Measurements from ENCODE around the gene RPL32. TPM values are rescaled to one million over a fixed set of nuclear protein-coding genes. Genes with fewer than 3 reads are reported as not detected.
A peak's percentile ranks its signal among the peaks of the same experiment; 100 is the strongest.

RPL32 gene
- total RNA-seq, 1 donor from 2014 or later: 414 TPM

GRCh38 chr3:12833222-12834161, 7.9 kb downstream of the RPL32 start:
- DNase-seq (ENCODE audit: low spot score) (no peak), ATAC-seq (no peak)

- no peak for ATAC-seq
- DNase-seq (ENCODE audit: low spot score): no peak
Measured at GRCh38 chr3:12832350-12833221, 8.8 kb downstream of the RPL32 start.

GRCh38 chr3:12831301-12831866, 10.0 kb downstream of the RPL32 start:
- DNase-seq (ENCODE audit: low spot score) (no peak), ATAC-seq (peak; percentile 24)

- DNase-seq (ENCODE audit: low spot score) (no peak), ATAC-seq (no peak)
Measured at GRCh38 chr3:12830785-12831156, 10.6 kb downstream of the RPL32 start.

DNA sequence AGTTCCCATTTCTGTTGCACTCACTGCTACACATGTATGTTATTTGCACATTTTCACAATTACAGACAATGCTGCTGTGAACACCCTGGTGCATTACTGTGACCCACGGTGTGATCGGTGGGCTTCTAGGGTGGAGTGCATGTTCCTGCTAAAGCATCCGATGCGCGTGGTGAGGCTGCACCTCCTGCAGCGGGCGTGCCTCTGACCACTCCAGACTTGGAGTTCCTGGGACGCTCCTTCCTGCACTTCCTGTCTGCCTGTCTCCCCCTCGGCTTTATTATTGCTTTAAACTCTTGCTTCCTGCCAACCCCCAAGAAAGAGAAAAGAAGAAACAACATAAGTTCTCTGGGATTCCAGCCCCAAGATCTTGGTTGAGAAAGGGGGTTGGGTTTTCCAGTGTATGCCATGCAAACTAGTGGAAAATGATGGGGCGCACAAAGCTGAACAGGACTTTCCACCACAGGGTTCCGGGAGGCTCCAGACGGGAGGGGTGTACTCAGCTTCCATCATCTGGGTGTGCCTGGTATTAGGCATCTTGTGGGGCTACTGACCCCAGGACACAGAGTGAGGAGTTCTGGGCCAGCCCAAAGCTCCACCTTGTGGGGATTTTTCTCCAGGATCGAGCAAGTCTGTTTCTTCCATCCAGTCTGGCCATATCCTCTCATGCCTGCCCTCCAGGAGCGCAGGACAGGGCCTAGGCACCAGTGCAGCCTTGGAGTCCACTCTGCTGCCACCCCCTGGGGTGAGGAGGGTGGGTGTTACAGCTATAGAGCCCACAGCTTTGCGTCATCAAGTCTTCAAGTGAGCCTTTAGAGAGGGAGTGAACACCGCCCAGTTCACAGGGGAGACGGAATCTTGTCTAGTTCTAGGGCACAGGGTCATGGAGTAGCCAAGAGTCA, 11.2 kb downstream of the RPL32 start:
- peak; percentile 45 for ATAC-seq
- no peak for DNase-seq (ENCODE audit: low spot score)

- DNase-seq (ENCODE audit: low spot score): no peak
- ATAC-seq: no peak
Measured at GRCh38 chr3:12829404-12829803, 12.0 kb downstream of the RPL32 start.

DNA sequence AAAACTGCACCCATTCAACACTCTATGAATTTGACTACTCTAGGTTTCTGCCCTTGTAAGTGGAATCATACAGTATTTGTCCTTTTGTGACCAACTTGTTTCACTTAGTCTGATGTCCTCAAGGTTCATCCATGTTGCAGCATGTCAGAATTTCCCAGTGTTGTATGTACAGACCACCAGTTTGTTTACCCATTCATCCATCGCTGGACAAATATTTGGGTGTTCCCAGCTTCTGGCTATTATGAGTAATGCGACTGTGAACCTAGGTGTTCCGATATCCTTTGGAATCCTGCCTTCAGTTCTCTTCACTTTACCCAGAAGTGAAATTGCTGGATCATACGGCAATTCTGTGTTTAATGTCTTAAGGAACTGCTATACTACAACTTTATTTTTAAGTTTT, 12.6 kb downstream of the RPL32 start:
- no peak for DNase-seq (ENCODE audit: low spot score)

GRCh38 chr3:12825156-12825555, 16.2 kb downstream of the RPL32 start:
- DNase-seq (ENCODE audit: low spot score) (no peak), ATAC-seq (no peak)

More for the DNA sequence above, 12.6 kb downstream of the RPL32 start:
- ATAC-seq: no peak

GRCh38 chr3:12824299-12824698, 17.1 kb downstream of the RPL32 start:
- ATAC-seq (no peak), DNase-seq (ENCODE audit: low spot score) (no peak)

DNA sequence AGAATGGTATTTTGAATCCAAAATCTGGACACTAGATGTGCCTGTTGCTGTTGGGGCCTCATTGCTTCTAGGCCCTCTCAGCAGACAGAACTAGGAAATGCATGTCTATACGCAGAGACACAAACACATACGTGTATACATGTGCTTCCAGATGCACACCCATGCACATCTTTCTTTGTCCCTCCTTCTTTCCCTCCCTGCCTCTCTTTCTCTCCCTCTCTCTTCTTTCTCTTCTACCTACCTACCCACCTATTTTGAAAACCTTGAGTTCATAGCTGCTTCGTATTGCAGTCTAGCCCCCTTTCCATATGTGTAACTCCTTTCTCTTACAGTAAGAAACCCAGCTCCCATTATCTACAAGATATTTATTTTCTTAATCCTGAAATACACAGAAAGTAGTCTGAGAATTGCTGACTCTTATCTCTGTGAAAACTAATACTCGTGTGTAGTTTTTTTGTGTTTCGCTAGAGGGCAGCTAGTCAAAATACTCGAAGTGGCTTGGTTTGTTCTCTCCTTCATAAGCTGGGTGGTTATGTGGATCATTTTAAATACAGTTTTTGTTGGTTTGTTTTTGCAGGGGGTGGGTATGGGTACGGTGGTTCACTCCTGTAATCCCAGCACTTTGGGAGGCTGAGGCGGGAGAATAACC, 18.5 kb downstream of the RPL32 start:
- ATAC-seq: peak; percentile 76
- no peak for DNase-seq (ENCODE audit: low spot score)

GRCh38 chr3:12818773-12819172, 22.6 kb downstream of the RPL32 start:
- DNase-seq (ENCODE audit: low spot score) (no peak), ATAC-seq (no peak)

DNA sequence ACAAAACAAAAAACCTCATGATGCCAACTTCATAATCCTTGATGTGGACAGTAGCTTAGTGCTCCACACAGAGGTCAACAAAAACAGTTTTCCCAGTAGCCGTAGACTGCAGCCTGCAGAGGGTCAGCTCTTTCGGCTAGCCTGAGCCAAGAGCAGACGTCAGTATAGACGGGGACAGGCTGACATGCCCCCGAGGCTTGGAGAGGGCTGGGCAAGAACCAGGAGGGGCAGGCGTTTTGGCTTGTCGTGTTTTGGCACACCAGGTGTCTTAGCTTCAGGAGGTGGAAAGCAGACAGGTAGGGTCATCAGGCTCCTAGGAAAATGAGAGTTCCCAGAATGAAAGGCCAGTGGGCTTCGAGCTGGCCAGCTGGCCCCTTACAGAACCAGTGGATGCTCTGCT, 23.1 kb downstream of the RPL32 start:
- ATAC-seq (no peak), DNase-seq (ENCODE audit: low spot score) (no peak)

- ATAC-seq: no peak
- DNase-seq (ENCODE audit: low spot score): no peak
Measured at GRCh38 chr3:12817343-12817710, 24.0 kb downstream of the RPL32 start.

DNA sequence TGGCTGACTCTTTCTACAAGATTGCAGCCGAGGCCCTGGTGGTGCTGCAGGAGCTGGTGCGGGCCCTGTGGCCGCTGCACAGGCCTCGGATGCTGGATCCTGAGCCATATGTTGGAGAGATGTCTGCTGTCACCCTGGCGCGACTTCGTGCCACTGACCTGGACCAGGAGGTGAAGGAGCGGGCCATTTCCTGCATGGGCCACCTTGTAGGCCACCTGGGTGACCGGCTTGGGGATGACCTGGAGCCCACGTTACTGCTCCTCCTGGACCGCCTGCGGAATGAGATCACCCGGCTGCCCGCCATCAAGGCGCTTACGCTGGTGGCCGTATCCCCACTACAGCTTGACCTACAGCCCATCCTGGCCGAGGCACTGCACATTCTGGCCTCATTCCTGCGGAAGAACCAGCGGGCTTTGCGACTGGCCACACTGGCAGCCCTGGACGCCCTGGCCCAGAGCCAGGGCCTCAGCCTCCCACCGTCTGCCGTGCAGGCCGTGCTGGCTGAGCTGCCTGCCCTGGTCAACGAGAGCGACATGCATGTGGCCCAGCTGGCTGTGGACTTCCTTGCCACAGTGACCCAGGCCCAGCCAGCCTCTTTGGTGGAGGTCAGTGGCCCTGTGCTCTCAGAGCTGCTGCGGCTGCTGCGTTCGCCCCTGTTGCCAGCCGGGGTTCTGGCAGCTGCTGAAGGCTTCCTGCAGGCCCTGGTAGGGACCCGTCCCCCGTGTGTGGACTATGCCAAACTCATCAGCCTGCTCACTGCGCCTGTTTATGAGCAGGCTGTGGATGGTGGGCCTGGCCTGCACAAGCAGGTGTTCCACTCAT, 24.6 kb downstream of the RPL32 start:
- DNase-seq (ENCODE audit: low spot score) (no peak), ATAC-seq (no peak)

- no peak for DNase-seq (ENCODE audit: low spot score)
- no peak for ATAC-seq
Measured at GRCh38 chr3:12815719-12816118, 25.6 kb downstream of the RPL32 start.

GRCh38 chr3:12815078-12815477, 26.3 kb downstream of the RPL32 start:
- DNase-seq (ENCODE audit: low spot score): no peak
- no peak for ATAC-seq

DNA sequence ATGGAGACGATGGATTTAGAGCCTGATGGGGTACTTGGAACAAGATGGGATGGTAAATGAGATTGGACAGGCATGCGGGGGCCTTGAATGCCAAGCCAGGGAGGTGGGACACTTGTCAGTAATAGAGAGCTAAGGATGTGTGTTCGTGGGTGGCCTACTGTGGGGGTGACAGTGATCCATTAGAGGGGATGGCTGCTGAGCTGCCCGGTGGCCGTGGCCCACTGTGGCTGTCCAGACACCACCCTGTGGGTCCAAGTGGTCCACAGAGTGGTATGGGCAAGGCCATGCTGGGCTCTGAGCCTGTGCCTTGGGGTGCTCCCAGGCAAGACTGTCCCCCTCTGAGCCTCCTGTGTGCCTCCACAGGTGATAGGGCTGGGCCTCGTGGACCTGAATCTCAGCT, 27.4 kb downstream of the RPL32 start:
- ATAC-seq: no peak
- no peak for DNase-seq (ENCODE audit: low spot score)

- no peak for DNase-seq (ENCODE audit: low spot score)
- ATAC-seq: no peak
Measured at GRCh38 chr3:12812812-12813211, 28.6 kb downstream of the RPL32 start.

DNA sequence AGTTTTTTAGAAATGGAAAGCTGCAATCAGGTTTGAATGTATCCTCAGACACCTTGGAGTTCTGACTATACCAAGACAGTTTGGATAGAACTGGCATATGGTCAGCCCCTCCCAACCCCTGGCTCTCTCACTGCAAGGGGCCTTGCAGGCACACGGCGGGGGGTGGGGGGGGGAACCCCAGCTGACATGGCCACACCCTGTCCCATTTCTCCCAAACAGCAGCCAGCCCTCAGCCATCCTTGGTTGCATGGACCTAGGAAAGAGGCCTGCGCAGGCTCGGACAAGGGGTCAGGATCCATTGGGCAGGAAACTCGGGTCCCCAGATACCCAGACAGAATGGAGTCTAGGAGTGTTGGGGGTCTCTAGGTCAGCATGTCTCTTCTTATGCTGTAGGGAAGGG, 30.4 kb downstream of the RPL32 start:
- no peak for DNase-seq (ENCODE audit: low spot score)
- no peak for ATAC-seq

All from left lobe of liver (tissue), 2 donors.